ENCODE measurements around the gene IL27RA. TPM values are rescaled to one million over a fixed set of nuclear protein-coding genes. Genes with fewer than 3 reads are reported as not detected.

IL27RA gene
- polyA plus RNA-seq, 1 donor, result 3.3 TPM

DNA sequence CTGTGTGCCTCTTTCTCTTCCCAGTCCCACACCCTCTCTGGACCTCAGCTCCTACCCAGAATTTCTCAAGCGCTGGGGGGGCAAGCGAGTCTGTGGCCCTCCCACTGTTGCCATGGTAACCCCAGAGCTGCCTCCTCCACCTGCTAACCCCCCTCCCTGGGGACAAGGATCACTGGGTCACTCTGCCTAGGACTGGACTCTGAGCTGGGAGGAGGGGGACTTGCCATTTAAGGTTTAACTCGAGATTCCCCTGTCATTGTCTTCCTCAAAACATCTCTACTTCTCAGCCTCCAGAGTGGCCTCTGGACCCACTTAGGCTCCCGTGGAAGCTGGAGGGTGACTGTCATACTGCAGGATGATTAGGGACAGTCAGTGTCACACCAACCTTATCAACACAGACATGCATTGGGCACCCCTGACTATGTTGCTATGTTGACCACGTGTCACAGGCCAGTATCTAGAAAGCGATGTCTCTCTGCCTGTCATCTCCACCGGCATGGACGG lies 28.1 kb downstream of the IL27RA start:
- DNase-seq, result no peak

DNA sequence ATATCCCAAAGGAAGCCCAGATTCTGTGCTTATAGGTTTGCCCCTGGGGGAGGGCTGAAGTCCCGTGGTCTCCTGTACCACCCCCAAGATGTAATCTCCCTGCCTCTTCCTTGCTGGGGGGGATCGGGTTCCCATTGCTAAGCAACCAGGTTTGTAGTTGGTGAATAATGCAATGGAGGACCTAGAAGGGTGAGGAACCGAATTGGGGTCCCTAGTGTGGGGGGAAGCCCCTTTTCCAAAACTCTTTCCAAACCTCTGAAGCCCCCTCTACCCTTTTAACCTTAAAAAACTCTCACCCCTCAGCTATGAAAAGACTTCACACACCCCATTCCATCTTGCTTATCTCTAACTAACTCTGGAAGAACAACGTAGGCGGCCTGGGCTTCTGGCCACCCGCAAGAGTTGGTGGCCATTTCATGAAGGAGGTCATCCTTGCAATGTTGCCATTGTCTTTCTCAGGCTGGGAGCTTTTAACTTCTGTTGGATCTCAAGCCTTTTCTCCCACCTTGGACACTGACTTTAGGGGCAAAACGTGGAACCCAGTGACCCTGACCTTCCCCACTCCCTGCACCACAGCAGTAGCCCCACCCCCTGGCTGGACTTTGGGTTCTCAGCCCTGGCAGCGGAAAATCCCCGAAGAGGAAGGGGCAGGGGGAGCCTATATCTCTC lies 29.7 kb downstream of the IL27RA start:
- DNase-seq, result no peak

DNA sequence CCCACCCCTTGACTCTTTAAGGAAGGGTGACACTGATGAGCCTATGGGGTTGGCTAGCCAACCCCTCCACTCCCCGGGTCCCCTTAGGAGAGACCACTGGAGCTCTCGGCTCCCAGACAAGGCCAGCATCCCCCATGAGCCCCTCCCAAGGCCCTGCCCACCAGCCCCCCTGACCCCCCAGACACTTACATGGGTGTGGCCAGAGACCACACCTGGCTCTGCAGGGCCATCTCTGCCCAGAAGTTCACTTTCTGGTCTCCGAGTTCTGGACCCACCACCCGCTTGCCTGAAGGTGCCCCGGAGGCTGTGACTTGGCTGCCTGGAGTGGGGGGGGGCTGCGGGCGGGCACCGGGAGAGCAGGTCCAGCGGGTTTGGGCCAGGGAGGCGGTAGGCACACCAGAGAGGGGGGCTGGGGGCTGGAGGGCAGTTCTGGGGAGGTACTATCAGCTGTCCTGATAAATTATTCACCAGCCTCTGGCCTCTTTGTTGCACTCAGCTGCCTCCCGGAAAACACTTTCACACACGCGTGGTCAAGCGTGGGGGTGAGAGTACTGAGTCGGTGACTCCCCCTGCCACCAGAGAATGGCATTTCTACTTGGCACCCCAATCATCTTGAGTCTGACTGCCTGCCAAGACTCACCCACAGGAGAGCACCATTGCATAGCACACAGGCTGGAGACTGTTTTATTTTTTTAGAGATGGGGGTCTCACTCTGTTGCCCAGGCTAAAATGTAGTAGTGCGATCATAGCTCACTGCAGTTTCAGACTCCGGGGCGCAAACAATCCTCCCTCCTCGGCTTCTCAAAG lies 30.4 kb downstream of the IL27RA start, which contains the start of gene PALM3:
PALM3 (minus strand) TSS at position 326 of the 807 bp plus-strand sequence; CDS start at position 230, 96 bp downstream.
- no peak for DNase-seq

DNA sequence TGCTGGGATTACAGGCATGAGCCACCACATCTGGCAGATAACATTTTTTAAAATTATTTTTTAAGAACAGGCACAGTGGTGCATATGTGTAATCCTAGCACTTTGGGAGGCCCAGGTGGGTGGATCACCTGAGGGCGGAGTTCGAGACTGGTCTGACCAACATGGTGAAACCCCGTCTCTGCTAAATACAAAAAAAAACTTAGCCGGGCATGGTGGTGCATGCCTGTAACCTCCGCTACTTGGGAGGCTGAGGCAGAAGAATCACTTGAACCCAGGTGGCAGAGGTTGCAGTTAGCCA lies 30.9 kb downstream of the IL27RA start:
- no peak for DNase-seq

DNA sequence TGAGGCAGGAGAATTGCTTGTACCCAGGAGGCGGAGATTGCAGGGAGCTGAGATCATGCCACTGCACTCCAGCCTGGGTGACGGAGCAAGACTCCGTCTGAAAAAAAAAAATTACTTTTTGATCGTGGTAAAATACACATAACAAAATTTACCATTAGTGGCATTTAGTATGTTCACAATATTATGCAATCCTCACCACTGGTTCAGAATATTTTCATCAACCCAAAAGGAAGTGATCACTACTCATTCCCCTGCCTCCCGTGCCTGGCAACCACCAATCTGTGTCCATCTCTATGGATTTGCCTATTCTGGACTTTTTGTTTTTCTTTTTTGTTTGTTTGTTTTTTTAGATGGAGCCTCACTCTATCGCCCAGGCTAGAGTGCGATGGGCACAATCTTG lies 31.5 kb downstream of the IL27RA start:
- no peak for DNase-seq

DNA sequence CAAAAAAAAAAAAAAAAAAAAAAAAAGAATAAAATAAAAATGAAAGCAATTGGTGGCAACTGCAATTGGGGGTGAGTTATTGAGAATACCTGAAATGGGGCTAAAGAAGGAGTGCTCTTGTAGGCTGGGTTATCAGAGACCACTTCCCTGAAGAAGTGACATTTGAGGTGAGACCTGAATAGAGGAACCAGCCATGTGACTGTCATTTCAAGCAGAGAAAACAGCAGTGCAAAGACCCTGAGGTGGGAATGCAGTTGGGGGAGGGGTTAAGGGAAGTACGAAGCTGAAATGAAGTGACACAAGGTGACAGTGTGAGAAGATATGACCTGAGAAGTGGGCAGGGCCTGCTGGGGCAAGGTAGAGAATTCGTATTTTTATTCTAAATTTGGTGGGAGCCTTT lies 34.6 kb downstream of the IL27RA start:
- DNase-seq, result no peak

DNA sequence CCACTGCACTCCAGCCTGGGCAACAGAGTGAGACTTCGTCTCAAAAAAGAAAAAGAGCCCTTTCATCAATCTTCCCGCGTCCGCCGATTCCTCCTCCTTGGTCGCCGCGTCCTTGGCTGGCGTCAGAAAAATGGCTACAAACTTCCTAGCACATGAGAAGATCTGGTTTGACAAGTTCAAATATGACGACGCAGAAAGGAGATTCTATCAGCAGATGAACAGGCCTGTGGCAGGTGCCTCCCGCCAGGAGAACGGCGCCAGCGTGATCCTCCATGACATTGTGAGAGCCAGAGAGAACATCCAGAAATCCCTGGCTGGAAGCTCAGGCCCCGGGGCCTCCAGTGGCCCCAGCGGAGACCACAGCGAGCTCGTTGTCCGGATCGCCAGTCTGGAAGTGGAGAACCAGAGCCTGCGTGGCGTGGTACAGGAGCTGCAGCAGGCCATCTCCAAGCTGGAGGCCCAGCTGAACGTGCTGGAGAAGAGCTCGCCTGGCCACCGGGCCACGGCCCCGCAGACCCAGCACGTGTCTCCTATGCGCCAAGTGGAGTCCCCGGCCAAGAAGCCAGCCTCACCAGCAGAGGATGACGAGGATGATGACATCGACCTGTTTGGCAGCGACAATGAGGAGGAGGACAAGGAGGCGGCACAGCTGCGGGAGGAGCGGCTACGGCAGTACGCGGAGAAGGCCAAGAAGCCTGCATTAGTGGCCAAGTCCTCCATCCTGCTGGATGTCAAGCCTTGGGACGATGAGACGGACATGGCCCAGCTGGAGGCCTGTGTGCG lies 38.9 kb downstream of the IL27RA start:
- DNase-seq, result no peak

DNA sequence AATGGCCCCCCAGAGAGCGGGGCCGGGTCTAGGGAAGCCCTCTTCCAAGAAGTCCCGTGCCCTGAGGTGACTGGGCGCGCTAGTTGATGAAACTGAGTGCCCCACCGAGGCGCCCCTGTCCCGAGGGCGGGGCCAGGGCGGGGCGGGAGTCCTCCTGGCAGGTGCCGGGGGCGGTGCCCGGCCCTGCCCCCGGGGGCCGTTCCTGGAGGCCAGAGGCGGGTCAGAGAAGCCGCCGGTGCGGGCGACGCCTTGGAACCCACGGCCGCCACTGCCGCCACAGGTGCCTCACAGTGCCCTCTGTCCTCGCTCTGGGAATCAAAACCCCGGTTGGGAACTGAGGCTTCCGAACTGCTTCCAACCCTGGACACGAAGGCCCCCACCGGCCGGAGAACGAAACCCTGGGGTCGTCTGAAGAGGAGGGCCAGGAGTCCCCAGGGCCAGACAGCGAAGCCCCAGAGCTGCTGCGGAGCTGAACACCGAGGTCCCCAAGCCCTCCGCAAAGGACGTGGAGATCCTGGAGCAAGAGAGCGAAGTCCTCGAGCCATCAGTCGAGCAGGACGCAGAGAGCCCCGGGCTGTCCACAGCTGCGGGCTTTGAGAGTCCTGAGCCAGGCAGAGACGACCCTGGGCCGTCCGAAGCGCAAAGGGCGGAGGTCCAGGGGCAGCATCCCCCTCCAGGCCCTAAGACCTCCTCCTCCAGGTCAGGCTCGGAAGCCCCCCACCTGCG lies 41.1 kb downstream of the IL27RA start, which contains the start of gene MISP3:
MISP3 (plus strand) TSS at position 252 of the 726 bp plus-strand sequence. CDS start 524 bp downstream, outside the sequence.
- DNase-seq, result no peak

DNA sequence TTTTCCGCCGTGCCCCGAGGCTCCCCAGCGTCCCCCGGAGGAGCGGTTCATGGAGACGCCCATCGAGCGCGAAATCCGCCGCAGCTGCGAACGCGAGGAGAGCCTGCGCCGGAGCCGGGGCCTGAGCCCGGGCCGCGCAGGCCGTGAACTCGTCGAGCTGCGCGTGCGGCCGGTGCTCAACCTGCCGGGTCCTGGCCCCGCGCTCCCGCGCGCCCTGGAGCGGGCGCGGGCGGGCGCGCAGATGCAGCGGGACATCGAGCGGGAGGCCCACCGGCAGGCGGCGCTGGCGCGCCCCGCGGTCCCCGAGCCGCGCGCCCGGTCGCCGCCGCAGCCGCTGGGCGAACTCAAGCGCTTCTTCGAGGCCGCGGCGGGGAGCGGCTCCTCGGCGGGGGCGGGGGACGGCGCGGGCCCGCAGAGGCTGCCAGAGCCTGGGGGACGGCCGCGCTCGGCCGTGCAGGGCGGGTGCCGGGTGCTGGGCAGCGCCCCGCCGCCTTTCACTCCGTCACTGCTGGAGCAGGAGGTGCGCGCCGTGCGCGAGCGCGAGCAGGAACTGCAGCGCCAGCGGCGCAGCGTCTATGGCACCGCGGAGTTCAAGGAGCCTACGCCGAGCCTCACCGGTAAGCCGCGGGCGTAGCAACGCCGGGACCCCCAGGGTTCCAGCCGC lies 41.8 kb downstream of the IL27RA start:
- peak; percentile 81 for DNase-seq

DNA sequence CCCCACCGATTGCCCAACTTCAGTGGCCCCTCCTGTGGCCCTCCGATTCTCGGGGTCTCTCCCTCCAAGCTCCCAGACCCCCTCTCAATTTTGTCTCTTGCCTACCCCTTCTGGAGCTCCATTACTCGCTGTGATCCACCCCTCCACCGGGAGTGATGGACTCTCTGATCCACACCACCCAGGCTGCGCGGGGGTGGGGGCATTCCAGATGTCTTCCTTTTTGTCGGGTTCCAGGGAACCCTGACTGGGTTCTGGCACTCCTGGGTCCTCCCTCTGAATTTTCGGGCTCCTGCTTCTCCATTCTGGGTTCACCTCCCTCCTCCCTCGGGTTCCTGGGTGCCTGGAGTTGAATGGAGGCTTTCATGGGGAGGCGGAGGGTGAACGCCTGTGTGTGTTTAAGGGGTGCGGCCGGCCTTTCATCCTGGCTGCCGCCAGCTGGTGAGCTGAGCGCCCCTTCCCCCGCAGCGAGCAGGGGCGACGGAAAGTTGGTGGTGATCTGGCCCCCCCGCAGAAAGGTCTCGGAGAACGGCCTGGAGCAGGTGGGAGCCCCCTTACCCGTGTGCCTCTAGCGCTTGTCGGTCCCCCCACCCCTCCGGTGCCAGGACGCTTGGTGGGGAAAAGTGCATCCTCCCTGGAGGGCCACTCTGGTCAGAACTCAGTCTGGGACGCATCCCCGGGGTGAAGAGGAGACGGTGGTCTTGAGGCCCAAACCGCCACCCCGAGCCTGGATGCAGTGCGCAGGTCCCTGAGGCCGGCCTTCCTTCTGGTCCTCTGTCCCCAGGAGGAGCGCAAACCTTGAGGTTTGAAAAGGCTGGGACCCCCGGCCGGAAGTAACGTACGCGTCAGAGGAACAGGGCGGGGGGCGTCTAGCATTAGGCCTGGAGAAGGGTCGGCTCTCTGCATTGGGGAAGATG lies 42.6 kb downstream of the IL27RA start:
- no peak for DNase-seq

DNA sequence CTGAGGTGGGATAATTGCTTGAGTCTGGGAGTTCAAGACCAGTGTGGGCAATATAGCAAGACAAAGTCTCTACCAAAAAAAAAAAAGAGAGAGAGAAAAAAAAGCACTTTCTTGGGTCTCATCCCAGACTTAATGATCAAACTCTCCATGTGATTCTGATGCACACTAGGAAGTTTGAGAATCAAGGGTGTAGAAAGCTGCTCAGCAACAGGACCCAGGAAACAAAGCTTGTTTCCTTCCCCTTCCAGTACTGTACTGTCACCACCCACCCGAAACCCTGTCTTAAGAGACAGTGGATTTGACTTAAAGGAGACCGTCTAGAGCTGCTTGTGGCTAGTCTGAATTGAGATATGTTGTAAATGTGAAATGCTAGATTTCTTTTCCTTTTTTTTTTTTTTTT lies 46.8 kb downstream of the IL27RA start:
- no peak for DNase-seq

DNA sequence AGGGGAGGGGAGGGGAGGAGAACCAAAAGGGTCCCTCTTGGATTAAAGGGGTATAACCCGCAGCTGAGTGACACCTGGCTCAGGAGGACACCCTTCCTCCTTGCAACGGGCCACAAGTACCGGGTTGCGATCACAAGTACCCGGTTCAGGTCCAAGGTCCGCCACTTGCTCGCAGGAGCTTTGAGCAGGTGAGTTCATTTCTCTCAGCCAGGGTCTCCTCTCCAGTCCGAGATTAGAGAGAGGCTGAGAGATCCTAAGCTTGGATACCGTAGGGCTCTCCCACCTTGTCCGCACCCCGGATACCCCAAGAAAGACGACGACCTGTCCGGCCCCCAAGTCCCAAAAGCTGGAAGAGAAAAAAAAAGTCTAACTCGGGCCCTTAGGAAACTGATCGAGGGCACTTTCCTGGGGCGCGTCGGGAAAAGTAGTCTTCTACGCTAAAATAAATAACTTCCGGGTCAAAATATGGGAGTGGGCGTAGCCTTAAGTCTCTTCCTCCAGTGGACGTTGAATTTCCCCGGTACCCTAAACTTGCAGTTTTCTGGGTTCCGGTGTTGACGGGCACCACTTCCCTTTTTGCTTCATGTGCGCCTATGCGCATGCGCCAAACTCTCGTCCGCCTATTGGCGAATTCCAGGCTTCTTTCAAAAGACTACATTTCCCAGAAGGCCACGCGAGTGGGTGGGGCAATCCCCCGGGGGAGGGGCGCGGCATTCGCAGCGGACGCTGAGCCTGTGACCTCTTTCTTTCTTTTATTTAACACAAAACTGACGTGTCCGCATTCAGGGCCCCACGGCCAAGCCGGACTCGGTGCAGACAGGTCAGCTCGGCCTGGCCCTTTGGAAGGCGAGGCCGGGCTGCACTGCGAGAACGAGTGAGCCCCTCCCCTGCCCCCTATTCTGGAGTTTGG lies 49.6 kb downstream of the IL27RA start:
- peak; percentile 100 for DNase-seq

DNA sequence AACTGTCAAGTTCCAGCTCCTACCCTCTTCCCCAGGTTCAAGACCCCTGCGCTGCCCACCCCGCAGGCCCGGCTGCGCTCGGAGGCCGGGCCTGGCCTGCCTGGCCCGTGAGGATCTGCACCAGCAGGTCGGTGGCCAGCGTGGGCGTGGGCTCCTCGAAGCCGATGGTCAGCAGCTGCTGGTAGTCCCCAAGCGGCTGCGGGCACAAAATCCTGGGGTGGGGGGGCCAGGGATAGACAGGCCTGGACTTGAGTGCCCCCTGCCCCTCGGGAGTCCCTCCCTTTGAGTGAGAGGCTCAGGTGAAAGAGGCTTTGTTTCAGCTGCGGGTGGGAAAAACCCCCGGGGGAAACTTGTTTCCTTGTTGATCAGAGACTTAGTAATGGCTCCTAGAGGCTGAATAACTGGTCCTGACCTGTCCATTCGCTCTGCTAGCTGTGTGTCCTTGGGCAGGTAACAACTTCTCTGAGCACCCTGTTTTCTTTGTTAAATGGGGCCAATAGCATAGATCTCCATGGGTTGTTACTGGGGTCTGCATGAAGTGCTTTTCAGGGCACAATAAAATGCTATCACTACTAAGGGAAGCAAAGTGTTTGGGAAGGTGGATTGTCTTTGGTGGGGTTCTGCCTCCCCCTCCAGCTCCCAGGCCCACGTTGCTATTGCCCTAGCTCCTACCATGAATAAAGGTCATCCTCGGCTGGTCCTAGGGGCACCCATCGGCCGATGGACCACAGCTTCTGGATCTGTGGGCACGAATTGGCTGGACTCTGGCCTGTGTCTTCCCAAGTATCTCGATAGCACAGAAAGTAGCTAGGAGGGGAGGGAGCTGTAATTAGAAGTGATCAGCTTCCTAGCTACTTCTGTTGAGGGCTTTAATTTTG lies 50.5 kb downstream of the IL27RA start:
- no peak for DNase-seq

DNA sequence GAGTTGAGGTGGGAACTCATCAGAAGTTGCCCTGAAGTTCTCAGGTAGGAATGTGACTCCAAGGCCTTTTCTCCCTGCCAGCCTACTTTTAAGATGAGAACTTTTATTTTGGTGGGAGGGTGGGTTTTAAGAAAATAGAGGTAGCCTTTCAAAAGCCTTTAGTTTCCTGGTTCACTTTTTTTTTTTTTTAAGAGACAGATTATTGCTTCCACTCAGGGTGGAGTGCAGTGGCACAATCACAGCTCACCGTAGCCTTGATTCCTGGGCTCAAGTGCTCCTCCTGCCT lies 51.1 kb downstream of the IL27RA start:
- no peak for DNase-seq

DNA sequence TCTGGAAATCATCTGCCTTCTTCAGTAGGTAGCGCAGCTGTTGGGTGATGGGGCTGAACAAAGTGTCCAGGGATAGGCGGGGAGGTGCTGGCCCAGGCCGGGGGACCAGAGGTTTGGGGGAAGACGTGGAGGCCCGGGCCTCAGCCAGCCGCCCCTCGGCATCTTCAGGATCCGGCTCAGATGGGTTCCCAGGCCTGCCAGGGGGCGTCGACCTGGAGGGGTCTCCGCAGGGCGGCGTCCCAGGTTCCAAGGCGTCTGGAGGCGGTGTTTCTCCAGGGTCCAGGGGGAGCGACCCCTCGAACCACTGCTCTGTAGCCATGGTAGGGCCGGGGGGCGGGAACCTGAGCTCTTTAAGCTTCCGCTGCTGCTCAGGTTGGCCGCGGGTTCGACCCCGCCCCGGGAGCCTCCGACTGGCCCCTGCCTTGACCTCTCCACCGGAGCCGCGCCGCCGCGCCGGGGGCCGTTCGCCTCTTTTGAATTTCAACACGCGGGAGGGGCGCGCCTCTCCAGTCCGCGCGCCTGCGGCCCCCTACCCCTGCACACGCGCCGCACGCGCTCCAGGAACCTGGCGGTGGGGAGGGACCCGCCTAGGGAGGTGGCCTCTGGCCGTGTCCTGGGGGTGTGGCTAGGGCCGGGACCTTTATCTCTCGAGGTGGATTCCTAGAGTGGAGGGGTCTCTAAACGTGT lies 53.9 kb downstream of the IL27RA start, which contains the start of gene C19orf67:
C19orf67 (minus strand) TSS at position 475 of the 687 bp plus-strand sequence; CDS start at position 319, 156 bp downstream.
- no peak for DNase-seq

DNA sequence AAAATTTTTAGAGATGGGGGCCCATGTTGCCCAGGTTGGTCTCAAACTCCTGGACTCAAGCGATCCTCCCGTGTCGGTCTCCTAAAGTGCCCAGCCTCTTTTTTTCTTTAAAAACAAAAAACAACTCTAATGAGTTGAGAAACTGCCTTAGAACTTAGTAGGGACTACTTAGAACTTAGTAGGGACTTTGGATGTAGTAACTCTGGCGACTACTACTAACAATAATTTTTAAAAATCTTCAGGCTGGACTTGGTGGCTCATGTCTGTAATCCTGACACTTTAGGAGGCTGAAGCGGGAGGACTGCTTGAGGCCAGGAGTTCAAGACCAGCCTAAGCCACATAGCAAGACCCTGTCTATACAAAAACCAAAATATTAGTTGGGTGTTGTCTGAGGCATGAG lies 54.5 kb downstream of the IL27RA start:
- no peak for DNase-seq

DNA sequence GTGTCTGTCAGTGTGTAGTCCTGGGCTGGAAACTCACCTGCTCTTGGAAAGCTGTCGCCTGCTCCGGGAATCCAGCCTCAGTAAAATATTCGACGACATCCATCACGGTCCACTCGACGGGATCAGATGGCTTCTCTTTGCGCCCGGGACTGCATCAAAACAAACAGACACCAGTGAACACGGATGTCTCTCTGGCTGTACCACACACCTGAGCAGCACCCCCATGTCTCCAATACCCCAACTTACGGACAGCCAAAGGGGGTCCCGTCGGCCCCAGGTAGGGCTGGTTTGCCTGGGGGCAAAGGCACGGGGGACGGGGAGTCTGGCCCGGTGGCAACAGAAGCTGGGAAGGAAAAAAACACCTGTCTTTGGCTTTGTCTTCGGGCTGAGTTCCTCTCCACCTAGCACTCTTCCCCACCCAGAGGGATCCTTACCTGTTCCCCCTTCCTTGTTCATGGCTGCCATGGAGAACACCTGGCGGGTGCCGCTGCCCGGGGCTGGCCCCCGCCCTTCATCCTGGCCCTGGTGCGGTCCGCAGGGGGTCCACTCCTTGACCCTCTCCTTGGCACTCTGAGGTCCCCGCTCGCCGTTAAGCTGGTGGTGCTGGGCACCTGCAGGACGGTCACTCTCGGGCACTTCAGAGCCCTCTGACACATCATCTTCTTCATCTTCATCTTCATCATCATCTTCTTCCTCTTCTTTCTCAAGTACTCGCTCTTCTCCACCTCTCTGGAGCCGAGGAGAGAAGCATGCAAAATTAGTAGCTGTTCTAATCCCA lies 57.3 kb downstream of the IL27RA start:
- no peak for DNase-seq

DNA sequence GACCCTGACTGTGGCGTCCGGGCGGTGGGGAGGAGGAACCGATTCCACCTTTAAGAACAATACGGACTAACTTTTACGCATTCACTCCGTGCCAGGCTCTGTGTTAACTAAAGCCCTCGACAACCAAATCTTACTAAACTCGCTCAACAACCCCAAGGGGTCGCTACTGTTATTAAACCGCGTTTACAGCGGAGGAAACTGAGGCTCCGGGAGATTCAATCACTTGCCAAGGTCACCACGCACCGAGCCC lies 57.8 kb downstream of the IL27RA start:
- no peak for DNase-seq

Data from hindlimb muscle (tissue), 1 donor.